GM23338 (cell line): ENCODE measurements around the gene DAND5. TPM values are rescaled to one million over a fixed set of nuclear protein-coding genes. Genes with fewer than 3 reads are reported as not detected.

Source experiments
- ATAC-seq: fragments of 200-7000 bp; cut with Tn5 transposase; 3 replicates; pipeline ENCODE4 v1.9.1; 2020
- DNase-seq: peaks from one replicate; pipeline ENCODE4 v3.0.0-alpha.2; 2015; ENCODE audit warnings: low spot score
- H2AFZ ChIP-seq: fragments of 200-600 bp; sonication (generic); 2 replicates; pipeline ENCODE4 v1.8.0; 2016; ENCODE audit warnings: antibody characterized with exemption, mild to moderate bottlenecking, moderate library complexity
- H3F3A ChIP-seq: fragments of 200-600 bp; sonication (generic); replicated peaks from 2 replicates; pipeline ENCODE4 v1.8.0; 2017; ENCODE audit warnings: antibody characterized with exemption, mixed run types, low read depth
- H3K27ac ChIP-seq: fragments of 200-600 bp; sonication (generic); 2 replicates; pipeline ENCODE4 v1.6.1; 2016; ENCODE audit warnings: low read depth
- H3K27me3 ChIP-seq: fragments of 200-600 bp; sonication (generic); 2 replicates; pipeline ENCODE4 v1.8.0; 2016; ENCODE audit warnings: mild to moderate bottlenecking, mixed run types, moderate library complexity; ENCODE audit not compliant: insufficient read depth
- H3K36me3 ChIP-seq: fragments of 200-600 bp; sonication (generic); 2 replicates; pipeline ENCODE4 v1.8.0; 2016; ENCODE audit warnings: mild to moderate bottlenecking; ENCODE audit not compliant: insufficient read depth
- H3K4me1 ChIP-seq: fragments of 200-600 bp; sonication (generic); 2 replicates; pipeline ENCODE4 v1.8.0; 2016; ENCODE audit warnings: mild to moderate bottlenecking, moderate library complexity; ENCODE audit not compliant: insufficient read depth
- H3K4me2 ChIP-seq: fragments of 200-600 bp; sonication (generic); 2 replicates; pipeline ENCODE4 v1.7.1; 2017; ENCODE audit warnings: mixed run types
- H3K4me3 ChIP-seq: fragments of 200-600 bp; sonication (generic); 2 replicates; pipeline ENCODE4 v1.6.1; 2016; ENCODE audit warnings: mixed run types
- H3K79me2 ChIP-seq: fragments of 200-600 bp; sonication (generic); replicated peaks from 2 replicates; pipeline ENCODE4 v1.8.0; 2017; ENCODE audit warnings: mild to moderate bottlenecking; ENCODE audit not compliant: insufficient read depth
- H3K9me2 ChIP-seq: fragments of 200-600 bp; sonication (generic); 2 replicates; pipeline ENCODE4 v1.8.0; 2017; ENCODE audit not compliant: insufficient read depth
- H4K20me1 ChIP-seq: fragments of 200-600 bp; sonication (generic); replicated peaks from 2 replicates; pipeline ENCODE4 v1.8.0; 2017; ENCODE audit warnings: mild to moderate bottlenecking; ENCODE audit not compliant: insufficient read depth
- H3K27ac Mint-ChIP-seq: 2 replicates; pipeline ENCODE4 v1.8.0; 2020; ENCODE audit warnings: inconsistent platforms, mild to moderate bottlenecking, moderate library complexity, mixed read lengths
- H3K27me3 Mint-ChIP-seq: 3 replicates; pipeline ENCODE4 v1.8.0; 2022; ENCODE audit warnings: low read depth, mild to moderate bottlenecking, moderate library complexity, mixed read lengths, inconsistent platforms; ENCODE audit not compliant: insufficient read depth, poor library complexity
- H3K36me3 Mint-ChIP-seq: 3 replicates; pipeline ENCODE4 v1.8.0; 2021; ENCODE audit warnings: low read depth, mild to moderate bottlenecking, inconsistent platforms, moderate library complexity, mixed read lengths
- H3K4me1 Mint-ChIP-seq: 3 replicates; pipeline ENCODE4 v1.8.0; 2020; ENCODE audit warnings: mild to moderate bottlenecking, inconsistent platforms, mixed read lengths
- H3K4me3 Mint-ChIP-seq: 3 replicates; pipeline ENCODE4 v1.8.0; 2021; ENCODE audit warnings: moderate library complexity, mild to moderate bottlenecking, inconsistent platforms, mixed read lengths
- H3K9me3 Mint-ChIP-seq: 3 replicates; pipeline ENCODE4 v1.8.0; 2020; ENCODE audit warnings: moderate library complexity, mild to moderate bottlenecking, inconsistent platforms, mixed read lengths
- ETS1 ChIP-seq: IDR thresholded peaks from 2 replicates; pipeline ENCODE4 v1.6.1; 2016; ENCODE audit warnings: antibody characterized with exemption
- EZH2 ChIP-seq: fragments of 200-600 bp; sonication (generic); IDR thresholded peaks from one replicate; pipeline ENCODE4 v1.8.0; 2017; ENCODE audit warnings: antibody characterized with exemption, mild to moderate bottlenecking, low read depth; ENCODE audit not compliant: unreplicated experiment
- STAT1 ChIP-seq: IDR thresholded peaks from one replicate; pipeline ENCODE4 v1.6.1; 2016; ENCODE audit warnings: antibody characterized with exemption; ENCODE audit not compliant: unreplicated experiment
- polyA plus RNA-seq: library from polyadenylated mRNA; unstranded; fragments of >200 nt; fragmentation: Nextera tagmentation; extraction: Ambion mirVana; gene quantifications from 2 replicates; pipeline ENCODE4 v1.2.1, GENCODE V29; 2016
- total RNA-seq: library from RNA; depleted of rRNA; stranded (reverse); fragments of >200 nt; shearing (Covaris generic); gene quantifications from 2 replicates; pipeline ENCODE4 v1.2.3, GENCODE V29; 2014

Gene DAND5
- total and polyA plus RNA-seq, 2 experiments from 2014 or later: 0.18 to 0.28 TPM

GRCh38 chr19:13020002-13020414 lies 50.6 kb downstream of the DAND5 start:
- H3K4me1 ChIP-seq: peaks cover 93% of the 10 kb centered on the region
- H4K20me1 ChIP-seq: peaks cover 34% of the 10 kb centered on the region
- peak; percentile 93 for DNase-seq
- Mint-ChIP-seq H3K4me1 (peaks cover 78% of the 10 kb centered on the region), H3K36me3 (no peaks in the 10 kb centered on the region), H3K27ac (no peak overlapping the region), H3K27me3 (peaks cover 100% of the 10 kb centered on the region), H3K4me3 (peak overlapping the region; percentile 16; the same call in 2 of the 3 replicates), H3K9me3 (peaks cover 11% of the 10 kb centered on the region)
- TF ChIP-seq ETS1: no peak
- peak; percentile 66 for TF ChIP-seq EZH2
- peaks cover 67% of the 10 kb centered on the region for H3F3A ChIP-seq
- ATAC-seq: peak; percentile 49
- no peak overlapping the region for H3K27ac ChIP-seq
- H3K36me3 ChIP-seq: no peaks in the 10 kb centered on the region
- H2AFZ ChIP-seq: no peak overlapping the region
- H3K9me2 ChIP-seq: no peaks in the 10 kb centered on the region
- H3K4me2 ChIP-seq: peak overlapping the region; percentile 57
- no peaks in the 10 kb centered on the region for H3K79me2 ChIP-seq
- H3K4me3 ChIP-seq: peak overlapping the region; percentile 8; the same call in 1 of the 2 replicates
- H3K27me3 ChIP-seq: peaks cover 98% of the 10 kb centered on the region

- no peak overlapping the region for H3K27ac Mint-ChIP-seq
- no peak for ATAC-seq
- peaks cover 100% of the 10 kb centered on the region for H3K27me3 Mint-ChIP-seq
- Histone ChIP-seq H3K36me3 (no peaks in the 10 kb centered on the region), H3K27me3 (peaks cover 98% of the 10 kb centered on the region), H3F3A (peaks cover 67% of the 10 kb centered on the region), H3K79me2 (no peaks in the 10 kb centered on the region), H3K4me2 (peak overlapping the region; percentile 82; the same call in 1 of the 2 replicates), H3K27ac (no peak overlapping the region), H3K4me1 (peaks cover 88% of the 10 kb centered on the region), H2AFZ (no peak overlapping the region), H3K9me2 (no peaks in the 10 kb centered on the region), H3K4me3 (peak overlapping the region; percentile 51), H4K20me1 (peaks cover 25% of the 10 kb centered on the region)
- peaks cover 79% of the 10 kb centered on the region for H3K4me1 Mint-ChIP-seq
- H3K4me3 Mint-ChIP-seq: peak overlapping the region; percentile 47; the same call in 2 of the 3 replicates
- no peaks in the 10 kb centered on the region; the same call in 2 of the 3 replicates for H3K36me3 Mint-ChIP-seq
- TF ChIP-seq EZH2 (peak; percentile 73), ETS1 (no peak), STAT1 (no peak)
- H3K9me3 Mint-ChIP-seq: peaks cover 11% of the 10 kb centered on the region; the same call in 2 of the 3 replicates
- no peak for DNase-seq
Observed at GRCh38 chr19:13022111-13022858, 52.9 kb downstream of the DAND5 start.

- Histone ChIP-seq H3K79me2 (no peaks in the 10 kb centered on the region), H4K20me1 (peaks cover 25% of the 10 kb centered on the region), H3K4me2 (peak overlapping the region; percentile 82), H3K9me2 (no peaks in the 10 kb centered on the region), H3K27ac (no peak overlapping the region), H3K27me3 (peaks cover 98% of the 10 kb centered on the region), H3K4me1 (peaks cover 80% of the 10 kb centered on the region), H2AFZ (0 out of 2 replicates have a peak overlapping the region, but pooled peaks have one; percentile 43), H3K36me3 (no peaks in the 10 kb centered on the region), H3K4me3 (peak overlapping the region; percentile 51), H3F3A (peaks cover 61% of the 10 kb centered on the region)
- DNase-seq: peak; percentile 77
- peaks cover 71% of the 10 kb centered on the region for H3K4me1 Mint-ChIP-seq
- TF ChIP-seq ETS1 (no peak), EZH2 (peak; percentile 87)
- peaks cover 11% of the 10 kb centered on the region; the same call in 1 of the 3 replicates for H3K9me3 Mint-ChIP-seq
- no peak overlapping the region for H3K27ac Mint-ChIP-seq
- H3K27me3 Mint-ChIP-seq: peaks cover 100% of the 10 kb centered on the region
- no peaks in the 10 kb centered on the region; the same call in 2 of the 3 replicates for H3K36me3 Mint-ChIP-seq
- peak overlapping the region; percentile 51 for H3K4me3 Mint-ChIP-seq
- ATAC-seq: peak; percentile 10; the same call in 2 of the 3 replicates
Observed at GRCh38 chr19:13022859-13023636, 53.7 kb downstream of the DAND5 start.
